H1 (cell line): ENCODE measurements around the gene KPNA6. TPM values are rescaled to one million over a fixed set of nuclear protein-coding genes. Genes with fewer than 3 reads are reported as not detected.

Source experiments
- CHD2 ChIP-seq: IDR thresholded peaks from 2 replicates; pipeline ENCODE4 v1.6.1; 2012; ENCODE audit warnings: low read length, improper control_type of control experiment
- GABPA ChIP-seq: IDR thresholded peaks from 2 replicates; pipeline ENCODE4 v1.6.1; 2011; ENCODE audit warnings: mild to moderate bottlenecking, low read length, moderate library complexity, borderline replicate concordance; ENCODE audit not compliant: insufficient read depth
- RBBP5 ChIP-seq: IDR thresholded peaks from 2 replicates; pipeline ENCODE4 v1.7.1; 2012; ENCODE audit warnings: low read depth, mild to moderate bottlenecking, inconsistent platforms, low read length, moderate library complexity, borderline replicate concordance
- polyA plus RNA-seq, 7 experiments: library from polyadenylated mRNA; depleted of rRNA in 3 of 7; stranded (reverse) in 5 of 7; unstranded in 2 of 7; fragments of >200 nt in 5 of 7; fragments of 200-250 nt in 2 of 7; gene quantifications; 1 replicate in 5 of 7; 2 replicates in 1 of 7; 4 replicates in 1 of 7; pipeline versions ENCODE4 v1.2.1 to v1.2.3, GENCODE V29; 2011 to 2013; ENCODE audit warnings: missing spikeins in 2 of 7, mixed read lengths in 2 of 7
- total RNA-seq: library from RNA; stranded (reverse); fragmentation: NEBNext Ultra II Directional; extraction: Animal tissue kit (Norgen Biotek cat#: 25700); gene quantifications from 2 replicates; pipeline ENCODE4 v1.2.1, GENCODE V29; 2021

Gene KPNA6
- total and polyA plus RNA-seq, 2 of the 8 experiments (the other 6 are each of a cell fraction or from before 2014, with no cell fraction given): 24.2 to 120 TPM

GRCh38 chr1:32197074-32197473 is 89.2 kb downstream of the KPNA6 start (continued):
- TF ChIP-seq GABPA: no peak
- TF ChIP-seq CHD2: no peak
- no peak for TF ChIP-seq RBBP5
- TF ChIP-seq, all 59 proteins: peak for 0
